ENCODE results near the gene FASTKD3.

FASTKD3 gene

GRCh38 chr5:7813576-7813975, 55.3 kb downstream of the FASTKD3 start:
- H3K9ac ChIP-seq (ENCODE audit: low read depth, low read length), result no peak overlapping the region
- H3K36me3 ChIP-seq (ENCODE audit: control insufficient read depth, insufficient read depth, low read length), result no peaks in the 10 kb centered on the region
- peaks cover 7% of the 10 kb centered on the region for H3K4me1 ChIP-seq (ENCODE audit: control insufficient read depth, insufficient read depth, low read length)
- no peak overlapping the region for H3K4me3 ChIP-seq (ENCODE audit: low read depth, low read length)
- no peaks in the 10 kb centered on the region for H3K9me3 ChIP-seq (ENCODE audit: control insufficient read depth, insufficient read depth, low read length)
- no peaks in the 10 kb centered on the region for H3K27me3 ChIP-seq (ENCODE audit: control insufficient read depth, insufficient read depth, low read length)

- H3K4me1 ChIP-seq (ENCODE audit: control insufficient read depth, insufficient read depth, low read length), result peaks cover 7% of the 10 kb centered on the region
- no peak overlapping the region for H3K4me3 ChIP-seq (ENCODE audit: low read depth, low read length)
- H3K9ac ChIP-seq (ENCODE audit: low read depth, low read length), result no peak overlapping the region
- H3K36me3 ChIP-seq (ENCODE audit: control insufficient read depth, insufficient read depth, low read length), result no peaks in the 10 kb centered on the region
- no peaks in the 10 kb centered on the region for H3K9me3 ChIP-seq (ENCODE audit: control insufficient read depth, insufficient read depth, low read length)
- no peaks in the 10 kb centered on the region for H3K27me3 ChIP-seq (ENCODE audit: control insufficient read depth, insufficient read depth, low read length)
These were observed 55.8 kb downstream of the FASTKD3 start for GRCh38 chr5:7813007-7813406.

GRCh38 chr5:7811715-7812114, 57.1 kb downstream of the FASTKD3 start:
- Histone ChIP-seq H3K36me3 (ENCODE audit: control insufficient read depth, insufficient read depth, low read length) (no peaks in the 10 kb centered on the region), H3K27me3 (ENCODE audit: control insufficient read depth, insufficient read depth, low read length) (no peaks in the 10 kb centered on the region), H3K4me3 (ENCODE audit: low read depth, low read length) (no peak overlapping the region), H3K4me1 (ENCODE audit: control insufficient read depth, insufficient read depth, low read length) (peaks cover 7% of the 10 kb centered on the region), H3K9me3 (ENCODE audit: control insufficient read depth, insufficient read depth, low read length) (no peaks in the 10 kb centered on the region), H3K9ac (ENCODE audit: low read depth, low read length) (no peak overlapping the region)

Data from iPS-15b (cell line).